Jurkat, Clone E6-1 (cell line): ENCODE results near the gene MIER2.

Experiments used
- DNase-seq: peaks from one replicate; pipeline ENCODE4 v3.0.0-alpha.2; 2011; ENCODE audit warnings: low read depth, low spot score
- H3K4me3 ChIP-seq: 2 replicates; pipeline ENCODE4 v1.5.1; 2011; ENCODE audit warnings: mild to moderate bottlenecking, low read length, control low read depth, moderate library complexity

The MIER2 gene

GRCh38 chr19:313988-314815, 30.4 kb downstream of the MIER2 start:
- no peak overlapping the region for H3K4me3 ChIP-seq
- DNase-seq, result no peak

- DNase-seq, result no peak
- H3K4me3 ChIP-seq, result no peak overlapping the region
Measured at GRCh38 chr19:313169-313987, 31.2 kb downstream of the MIER2 start.

- DNase-seq, result no peak
- H3K4me3 ChIP-seq, result no peak overlapping the region
Measured at GRCh38 chr19:311813-312261, 32.8 kb downstream of the MIER2 start.

GRCh38 chr19:310781-311496, 33.7 kb downstream of the MIER2 start:
- H3K4me3 ChIP-seq, result no peak overlapping the region
- no peak for DNase-seq

GRCh38 chr19:310141-310651, 34.4 kb downstream of the MIER2 start:
- no peak for DNase-seq
- no peak overlapping the region for H3K4me3 ChIP-seq

- H3K4me3 ChIP-seq, result no peak overlapping the region
- no peak for DNase-seq
Measured at GRCh38 chr19:309206-309565, 35.4 kb downstream of the MIER2 start.

- H3K4me3 ChIP-seq, result no peak overlapping the region
- no peak for DNase-seq
Measured at GRCh38 chr19:308471-309205, 36.0 kb downstream of the MIER2 start.

GRCh38 chr19:307793-308420, 36.7 kb downstream of the MIER2 start:
- H3K4me3 ChIP-seq, result no peak overlapping the region
- DNase-seq, result no peak

- no peak overlapping the region for H3K4me3 ChIP-seq
Measured at GRCh38 chr19:307111-307531, 37.5 kb downstream of the MIER2 start.

GRCh38 chr19:306151-306900, 38.3 kb downstream of the MIER2 start:
- DNase-seq, result no peak
- H3K4me3 ChIP-seq, result no peak overlapping the region

More at GRCh38 chr19:307111-307531, 37.5 kb downstream of the MIER2 start:
- no peak for DNase-seq

- DNase-seq, result no peak
- H3K4me3 ChIP-seq, result no peak overlapping the region
Measured at GRCh38 chr19:305240-306150, 39.1 kb downstream of the MIER2 start.

- no peak for DNase-seq
- H3K4me3 ChIP-seq, result no peak overlapping the region
Measured at GRCh38 chr19:296476-297225, 47.9 kb downstream of the MIER2 start.

- DNase-seq, result no peak
- H3K4me3 ChIP-seq, result no peak overlapping the region
Measured at GRCh38 chr19:295687-296370, 48.8 kb downstream of the MIER2 start.

- H3K4me3 ChIP-seq, result no peak overlapping the region
Measured at GRCh38 chr19:294946-295686, 49.5 kb downstream of the MIER2 start.

More at GRCh38 chr19:294946-295686, 49.5 kb downstream of the MIER2 start:
- DNase-seq, result peak; percentile 5
